Hypothalamus (tissue), 51 donors: ENCODE results near the gene ESRRG.
"Not testable (repeated sequence)": the region's sequence is repeated elsewhere in the genome, so short reads cannot be mapped to it uniquely, and the experiment has no call there.

Experiments used
- DNase-seq, 51 donors: peaks; one replicate each; lab custom pipeline; 2025; lab: John Stamatoyannopoulos, UW

ESRRG gene

DNA sequence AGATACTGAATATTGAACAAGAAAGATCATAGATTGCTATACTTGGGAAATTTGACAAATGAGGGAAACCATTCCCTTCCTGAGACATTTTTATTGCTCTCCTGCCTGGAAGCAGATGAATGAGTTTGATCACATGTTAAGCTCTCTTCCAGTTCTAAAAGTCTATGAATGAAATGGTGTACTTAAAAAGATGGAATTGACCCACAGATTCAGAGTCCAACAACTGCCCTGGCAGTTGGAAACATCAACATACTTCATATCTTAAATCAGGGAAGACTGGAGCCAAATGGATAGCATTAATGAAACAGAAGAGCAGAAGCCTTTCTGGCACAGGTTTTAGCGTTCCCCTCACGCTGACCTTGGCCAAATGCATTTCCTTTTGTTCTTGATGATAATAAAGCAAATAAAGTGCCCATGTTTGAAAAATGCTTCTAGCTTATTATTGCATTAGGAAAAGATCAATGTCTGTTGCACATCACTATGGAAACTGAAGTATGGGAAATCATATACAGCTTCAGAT lies 142.6 kb downstream of the ESRRG start:
- DNase-seq = no peak

- no peak for DNase-seq
These were observed 146.8 kb downstream of the ESRRG start for GRCh38 chr1:216576234-216576937.

DNA sequence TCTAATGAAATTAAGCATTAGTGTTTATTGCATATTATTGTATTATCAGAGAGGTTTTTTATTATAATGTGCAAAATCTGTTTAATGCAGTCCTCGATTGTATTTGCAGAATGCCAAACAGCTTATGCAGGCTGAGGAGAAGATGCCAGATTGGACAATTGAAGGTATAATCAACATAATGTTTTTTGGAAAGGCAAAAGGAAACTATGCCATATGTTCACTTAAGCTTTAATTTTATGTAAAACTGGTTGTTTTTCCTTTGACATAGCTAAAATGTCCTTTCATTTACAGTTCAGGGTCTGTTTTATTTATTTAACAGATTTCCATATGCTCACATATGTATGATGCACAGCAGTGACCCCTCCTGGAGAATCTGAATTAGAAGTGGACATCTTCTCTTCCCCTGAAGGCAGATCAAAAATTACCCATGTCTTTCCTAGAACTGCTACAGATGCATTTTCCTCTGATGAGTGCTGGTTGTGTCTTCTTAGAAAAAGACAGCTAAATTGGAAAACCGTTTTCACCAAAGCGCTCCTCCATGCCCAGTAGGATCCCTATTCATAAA lies 156.5 kb downstream of the ESRRG start:
- DNase-seq = no peak

DNA sequence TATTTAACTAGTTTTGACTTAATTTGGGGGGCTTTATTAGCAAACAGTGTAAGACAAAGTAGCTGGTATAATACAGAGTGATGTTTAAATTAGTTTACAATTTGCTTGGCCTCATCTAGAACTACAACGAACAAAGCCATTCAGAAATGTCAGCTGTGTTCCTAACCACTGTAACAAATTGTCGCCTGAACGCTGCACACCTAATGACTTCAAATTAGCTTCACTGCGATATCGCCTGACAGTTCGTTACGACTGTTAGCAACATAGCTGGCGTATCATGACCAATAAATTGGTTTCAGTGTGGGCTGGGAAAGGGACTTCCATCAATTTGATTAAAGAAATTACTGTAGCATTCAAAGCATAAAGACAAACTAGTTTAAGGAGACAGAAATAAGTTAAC lies 160.1 kb downstream of the ESRRG start:
- no peak for DNase-seq

DNA sequence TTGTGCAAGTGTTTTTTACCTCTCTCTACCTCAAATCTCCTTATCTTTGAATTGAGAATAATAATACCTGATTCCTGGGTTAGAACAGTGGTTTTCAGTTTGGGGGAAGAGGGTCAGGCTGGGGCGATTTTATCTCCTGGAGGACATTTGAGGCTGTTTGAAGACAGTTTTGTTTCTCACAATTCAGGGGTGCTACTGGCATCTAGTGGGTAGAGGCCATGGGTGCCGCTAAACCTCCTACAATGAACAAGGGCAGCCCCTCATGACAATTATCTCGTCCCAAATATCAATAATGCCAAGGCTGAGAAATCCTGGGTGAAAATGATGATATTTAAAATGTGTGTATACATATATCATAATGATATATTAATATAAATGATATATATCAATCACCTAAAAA lies 160.8 kb downstream of the ESRRG start:
- DNase-seq = no peak

- DNase-seq = no peak
These were observed 162.7 kb downstream of the ESRRG start for GRCh38 chr1:216560527-216560926.

- DNase-seq = no peak
These were observed 163.9 kb downstream of the ESRRG start for GRCh38 chr1:216559359-216559758.

DNA sequence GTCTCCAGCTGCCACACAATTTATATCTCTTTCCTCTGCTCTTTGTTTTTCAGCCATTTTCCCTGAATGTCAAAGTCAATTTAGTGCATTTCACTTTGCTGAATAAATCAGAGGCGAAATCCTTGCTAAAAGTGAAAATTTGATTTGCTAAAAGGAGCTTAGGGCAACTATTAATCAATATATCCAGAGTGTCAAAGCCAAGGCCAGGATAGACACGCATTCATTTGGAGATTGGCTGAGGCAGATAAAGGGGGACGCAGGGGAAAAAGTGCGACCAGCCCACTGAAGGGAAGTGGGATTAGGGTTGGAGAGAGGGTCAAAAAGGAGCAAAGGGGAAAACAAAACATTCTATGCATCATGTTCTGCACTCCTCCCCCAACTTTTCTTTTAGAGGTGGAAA lies 167.6 kb downstream of the ESRRG start:
- no peak for DNase-seq

GRCh38 chr1:216554934-216555333 lies 168.3 kb downstream of the ESRRG start:
- no peak for DNase-seq

- no peak for DNase-seq
These were observed 169.5 kb downstream of the ESRRG start for GRCh38 chr1:216553766-216554165.

DNA sequence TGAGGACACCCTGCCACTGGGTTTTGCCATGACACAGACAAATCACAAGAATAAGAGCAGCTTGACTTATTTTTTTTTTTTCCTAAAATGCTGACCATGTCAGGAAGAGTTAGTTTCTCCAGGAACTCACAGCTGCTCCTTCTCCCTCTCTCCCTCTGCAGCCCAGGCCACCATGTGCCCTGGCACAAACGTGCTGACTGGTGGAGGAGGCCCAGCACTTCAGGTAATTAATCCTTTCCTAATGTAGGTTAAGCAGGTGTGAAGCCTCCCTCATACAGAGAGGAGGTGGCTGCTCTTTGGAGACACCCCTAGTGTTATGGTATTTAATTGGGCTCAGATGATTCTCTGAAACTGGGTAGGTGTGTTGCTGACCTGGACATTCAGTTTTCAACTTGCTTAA lies 170.2 kb downstream of the ESRRG start:
- DNase-seq = no peak

GRCh38 chr1:216549796-216550195 lies 173.4 kb downstream of the ESRRG start:
- DNase-seq = no peak

GRCh38 chr1:216542741-216543140 lies 180.5 kb downstream of the ESRRG start:
- no peak for DNase-seq

DNA sequence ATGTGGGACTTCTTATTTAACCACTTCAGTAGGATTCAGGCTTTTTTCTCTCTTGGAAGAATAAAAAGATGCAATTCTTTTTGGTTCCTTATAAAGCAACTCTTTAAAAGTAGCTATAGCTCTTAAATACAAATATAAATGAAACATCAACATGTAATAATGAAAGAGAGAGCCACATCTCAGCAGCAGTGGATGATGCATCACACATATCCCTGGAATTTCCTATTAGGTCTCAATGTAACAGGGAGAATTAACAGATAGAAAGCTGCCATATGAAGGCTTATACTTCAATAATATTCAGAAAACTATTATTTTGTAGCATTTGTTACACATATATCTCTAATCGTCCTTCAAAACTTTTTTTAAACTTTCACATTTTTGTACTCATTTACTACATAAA lies 181.0 kb downstream of the ESRRG start:
- DNase-seq = no peak

DNA sequence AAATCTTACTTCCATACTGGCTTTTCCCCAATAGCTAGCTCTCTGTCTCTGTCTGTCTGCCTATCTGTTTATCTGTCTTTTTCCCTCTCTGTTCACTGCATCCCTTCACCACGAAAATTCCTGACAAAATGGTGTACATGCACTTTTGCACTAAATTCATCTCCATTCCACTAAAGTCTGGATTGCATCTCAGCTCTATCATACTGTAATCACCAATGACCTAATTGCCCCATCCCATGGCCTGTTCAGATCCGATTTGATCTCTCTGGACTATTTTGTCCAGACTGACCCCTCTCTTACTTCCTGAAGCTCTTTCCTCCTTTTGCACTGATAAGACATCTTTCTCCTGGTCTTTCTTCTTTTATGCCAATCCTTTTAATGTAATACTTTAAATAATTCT lies 187.5 kb downstream of the ESRRG start:
- DNase-seq = no peak

DNA sequence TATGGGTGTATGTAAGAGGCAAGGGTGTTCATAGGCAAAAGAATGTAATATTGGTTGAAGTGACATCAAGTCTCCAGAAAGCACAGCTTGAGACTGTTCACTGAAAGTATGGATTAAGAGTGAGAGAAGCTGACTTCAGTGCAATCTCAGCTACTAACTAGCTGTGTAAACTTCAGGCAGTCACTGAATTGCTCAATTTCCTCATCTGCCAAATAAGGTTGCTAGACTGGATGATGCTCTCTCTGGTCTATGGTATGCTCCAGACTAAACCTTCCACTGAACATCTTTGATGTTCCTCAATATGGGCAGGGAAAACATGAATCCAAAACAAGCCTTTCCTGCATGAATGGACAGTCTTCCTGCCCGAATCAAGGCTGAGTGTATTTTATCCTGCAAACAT lies 188.2 kb downstream of the ESRRG start:
- DNase-seq = no peak

GRCh38 chr1:216533776-216534175 lies 189.5 kb downstream of the ESRRG start:
- no peak for DNase-seq

DNA sequence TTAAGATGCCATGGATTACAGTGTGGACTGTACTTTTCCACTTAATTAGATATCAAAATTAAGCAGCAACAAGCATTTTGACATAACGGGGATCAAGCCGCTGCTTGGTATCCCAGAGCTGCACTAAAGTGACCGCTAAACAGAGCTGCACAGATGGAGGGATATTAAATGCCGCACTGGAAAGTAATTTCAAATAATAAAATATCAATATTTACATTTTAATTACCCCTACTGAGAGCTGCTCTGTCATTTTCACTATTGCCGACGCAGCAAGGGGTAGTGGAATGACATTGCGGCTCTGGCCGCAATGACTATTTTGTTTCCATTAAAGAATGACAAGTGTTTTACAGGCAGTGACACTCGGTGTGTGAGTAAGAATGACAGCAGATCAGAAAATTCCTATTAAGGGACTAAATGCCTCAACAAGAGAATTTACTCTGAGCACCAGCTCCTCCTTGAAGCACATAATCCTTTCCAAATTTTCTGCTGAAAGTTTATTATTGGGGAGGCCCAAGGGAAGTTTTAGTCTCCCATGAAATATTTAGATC lies 190.9 kb downstream of the ESRRG start:
- no peak for DNase-seq

- DNase-seq = peak in 7 of 51 donors; percentile 0 to 12 (median 1)
These were observed 191.7 kb downstream of the ESRRG start for GRCh38 chr1:216531263-216532239.

DNA sequence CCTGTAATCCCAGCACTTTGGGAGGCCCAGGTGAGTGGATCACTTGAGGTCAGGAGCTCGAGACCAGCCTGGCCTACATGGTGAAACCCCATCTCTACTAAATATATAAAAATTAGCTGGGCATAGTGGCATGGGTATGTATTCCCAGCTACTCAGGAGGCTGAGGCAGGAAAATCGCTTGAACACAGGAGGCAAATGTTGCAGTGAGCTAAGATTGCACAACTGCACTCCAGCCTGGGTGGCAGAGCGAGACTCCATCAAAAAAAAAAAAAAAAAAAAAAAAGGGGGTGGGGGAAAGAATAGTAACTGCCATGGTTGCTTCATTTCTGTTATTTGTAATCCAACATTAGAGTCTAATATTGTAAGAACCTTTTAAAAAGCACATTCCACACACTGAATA lies 193.4 kb downstream of the ESRRG start:
- not testable (repeated sequence) for DNase-seq

- DNase-seq = no peak
These were observed 194.4 kb downstream of the ESRRG start for GRCh38 chr1:216528816-216529215.
